Keratinocyte (primary cell): Measurements from ENCODE around the gene TMEM237. TPM values are rescaled to one million over a fixed set of nuclear protein-coding genes. Genes with fewer than 3 reads are reported as not detected.

ENCODE experiments used
- DNase-seq: peaks from one replicate; pipeline ENCODE4 v3.0.0-alpha.2; 2011; ENCODE audit warnings: low read depth, missing footprints, low spot score
- FAIRE-seq: peaks from 2 replicates; lab custom pipeline; 2011; peaks lifted over from hg19 to GRCh38; lab: Jason Lieb, UNC
- H2AFZ ChIP-seq: 2 replicates; pipeline ENCODE4 v1.6.0; 2012; ENCODE audit warnings: low read length, control low read depth, inconsistent platforms; ENCODE audit not compliant: control insufficient read depth
- H3K27ac ChIP-seq: 2 replicates; pipeline ENCODE4 v1.5.1; 2011; ENCODE audit warnings: low read length; ENCODE audit not compliant: control insufficient read depth, insufficient read depth
- H3K27me3 ChIP-seq: 3 replicates; pipeline ENCODE4 v1.6.0; 2011; ENCODE audit warnings: low read length; ENCODE audit not compliant: control insufficient read depth, insufficient read depth; ENCODE audit errors: extremely low read depth
- H3K36me3 ChIP-seq, 2 experiments: 2 replicates in 1 of 2; 3 replicates in 1 of 2; pipeline ENCODE4 v1.5.1; 2011; ENCODE audit warnings: low read length in 2 of 2, mild to moderate bottlenecking in 1 of 2; ENCODE audit not compliant: control insufficient read depth in 2 of 2, insufficient read depth in 2 of 2; ENCODE audit errors: extremely low read depth in 1 of 2
- H3K4me1 ChIP-seq: 3 replicates; pipeline ENCODE4 v1.5.1; 2011; ENCODE audit warnings: low read length; ENCODE audit not compliant: control insufficient read depth, insufficient read depth; ENCODE audit errors: extremely low read depth
- H3K4me2 ChIP-seq: 3 replicates; pipeline ENCODE4 v1.6.0; 2011; ENCODE audit warnings: low read depth, low read length; ENCODE audit not compliant: control insufficient read depth, insufficient read depth; ENCODE audit errors: extremely low read depth
- H3K4me3 ChIP-seq, 3 experiments: fragments of 200-600 bp in 1 of 3; sonication (generic) in 1 of 3; 2 replicates in 2 of 3; 3 replicates in 1 of 3; pipeline ENCODE4 v1.5.1; 2011 to 2016; ENCODE audit warnings: low read length in 3 of 3, mild to moderate bottlenecking in 3 of 3, control low read depth in 2 of 3, inconsistent platforms in 1 of 3, low read depth in 1 of 3, mixed read lengths in 1 of 3, mixed run types in 1 of 3, moderate library complexity in 1 of 3; ENCODE audit not compliant: control insufficient read depth in 2 of 3, insufficient read depth in 2 of 3; ENCODE audit errors: extremely low read depth in 1 of 3
- H3K79me2 ChIP-seq: 2 replicates; pipeline ENCODE4 v1.6.0; 2012; ENCODE audit warnings: low read length; ENCODE audit not compliant: control insufficient read depth, insufficient read depth
- H3K9ac ChIP-seq: 3 replicates; pipeline ENCODE4 v1.6.0; 2011; ENCODE audit warnings: low read length; ENCODE audit not compliant: control insufficient read depth, insufficient read depth; ENCODE audit errors: extremely low read depth
- H3K9me1 ChIP-seq: 3 replicates; pipeline ENCODE4 v1.6.0; 2011; ENCODE audit warnings: low read length; ENCODE audit not compliant: control insufficient read depth, insufficient read depth; ENCODE audit errors: extremely low read depth
- H3K9me3 ChIP-seq: 2 replicates; pipeline ENCODE4 v1.5.1; 2012; ENCODE audit warnings: low read depth, low read length; ENCODE audit not compliant: control insufficient read depth
- H4K20me1 ChIP-seq: 3 replicates; pipeline ENCODE4 v1.6.0; 2011; ENCODE audit warnings: low read length; ENCODE audit not compliant: control insufficient read depth, insufficient read depth; ENCODE audit errors: extremely low read depth
- EZH2 ChIP-seq: IDR thresholded peaks from one replicate; pipeline ENCODE4 v1.6.1; 2012; ENCODE audit warnings: inconsistent platforms, mild to moderate bottlenecking, low read length, moderate library complexity
- dilution Hi-C: fragments of 300-500 bp; cut with MboI; formaldehyde crosslinking; loops from one replicate; pipeline ENCODE4 v1.7.0; 2020; ENCODE audit warnings: low sequenced_read_pairs; ENCODE audit not compliant: extremely low pct_ligation_motif_present
- polyA plus RNA-seq, 5 experiments: library from polyadenylated mRNA; depleted of rRNA in 3 of 5; stranded (reverse) in 3 of 5; stranded (forward) in 1 of 5; unstranded in 1 of 5; fragments of >200 nt; gene quantifications; 1 replicate in 1 of 5; 2 replicates in 3 of 5; 3 replicates in 1 of 5; pipeline versions ENCODE4 v1.2.1 to v1.2.3, GENCODE V29; 2011 to 2012; ENCODE audit warnings: missing spikeins in 2 of 5, low read depth in 1 of 5, low replicate concordance in 1 of 5
- TF ChIP-seq, protein P1 (sequence below), 3 experiments: IDR thresholded peaks in 1 of 3; conservative IDR thresholded peaks in 1 of 3; optimal IDR thresholded peaks in 1 of 3; 2 replicates in 2 of 3; 3 replicates in 1 of 3; pipeline versions ENCODE3 to v1.5.1; 2011; ENCODE audit warnings: low read length in 3 of 3, mild to moderate bottlenecking in 3 of 3, moderate library complexity in 2 of 3, control low read depth in 1 of 3, inconsistent platforms in 1 of 3; ENCODE audit not compliant: insufficient read depth in 2 of 3; ENCODE audit errors: extremely low read depth in 1 of 3

Gene TMEM237
- polyA plus RNA-seq, 1 donor (not counting 4 experiments of a cell fraction or from before 2014, with no cell fraction given): 49.6 TPM

GRCh38 chr2:201653221-201653620 is 9.9 kb upstream of the TMEM237 start:
- Histone ChIP-seq H3K27me3 (no peaks in the 10 kb centered on the region), H2AFZ (peak overlapping the region; percentile 20), H3K9me1 (no peaks in the 10 kb centered on the region), H3K79me2 (no peaks in the 10 kb centered on the region), H3K4me1 (peaks cover 9% of the 10 kb centered on the region), H3K9me3 (no peaks in the 10 kb centered on the region), H3K4me3 (no peak overlapping the region), H3K9ac (no peak overlapping the region), H3K27ac (no peak overlapping the region), H4K20me1 (no peaks in the 10 kb centered on the region), H3K36me3 (no peaks in the 10 kb centered on the region), H3K4me2 (no peak overlapping the region)
- no peak for TF ChIP-seq EZH2
- TF ChIP-seq, protein P1, sequence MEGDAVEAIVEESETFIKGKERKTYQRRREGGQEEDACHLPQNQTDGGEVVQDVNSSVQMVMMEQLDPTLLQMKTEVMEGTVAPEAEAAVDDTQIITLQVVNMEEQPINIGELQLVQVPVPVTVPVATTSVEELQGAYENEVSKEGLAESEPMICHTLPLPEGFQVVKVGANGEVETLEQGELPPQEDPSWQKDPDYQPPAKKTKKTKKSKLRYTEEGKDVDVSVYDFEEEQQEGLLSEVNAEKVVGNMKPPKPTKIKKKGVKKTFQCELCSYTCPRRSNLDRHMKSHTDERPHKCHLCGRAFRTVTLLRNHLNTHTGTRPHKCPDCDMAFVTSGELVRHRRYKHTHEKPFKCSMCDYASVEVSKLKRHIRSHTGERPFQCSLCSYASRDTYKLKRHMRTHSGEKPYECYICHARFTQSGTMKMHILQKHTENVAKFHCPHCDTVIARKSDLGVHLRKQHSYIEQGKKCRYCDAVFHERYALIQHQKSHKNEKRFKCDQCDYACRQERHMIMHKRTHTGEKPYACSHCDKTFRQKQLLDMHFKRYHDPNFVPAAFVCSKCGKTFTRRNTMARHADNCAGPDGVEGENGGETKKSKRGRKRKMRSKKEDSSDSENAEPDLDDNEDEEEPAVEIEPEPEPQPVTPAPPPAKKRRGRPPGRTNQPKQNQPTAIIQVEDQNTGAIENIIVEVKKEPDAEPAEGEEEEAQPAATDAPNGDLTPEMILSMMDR (optimal IDR thresholded peaks at IDR 0.05 in 1 of 3, IDR thresholded peaks at IDR 0.05 in 1 of 3, conservative IDR thresholded peaks at IDR 0.05 in 1 of 3; ENCODE audit: extremely low read depth in 1 of 3, insufficient read depth in 2 of 3, low read length in 3 of 3): no peak
- FAIRE-seq: no peak
- dilution Hi-C loops: no loop called here
- DNase-seq: no peak

DNA sequence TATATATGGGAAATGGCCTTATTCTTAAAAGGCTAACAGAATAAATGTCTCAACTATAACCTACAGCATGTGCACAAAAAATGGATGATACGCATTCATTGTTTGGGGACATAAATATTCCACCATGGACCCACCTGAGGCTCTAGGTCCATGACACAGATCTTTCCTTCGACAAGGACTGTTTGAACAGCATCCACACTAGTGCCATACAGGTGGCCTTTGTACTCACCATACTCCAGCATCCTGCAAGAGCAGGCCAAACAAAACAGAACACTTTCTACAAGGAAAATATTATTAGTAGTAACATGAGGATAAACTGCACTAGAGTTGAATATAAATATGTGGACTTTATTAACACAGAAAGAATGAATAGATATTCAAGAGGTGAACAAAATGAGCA is 6.1 kb upstream of the TMEM237 start:
- Histone ChIP-seq H3K27ac (no peak overlapping the region), H4K20me1 (no peaks in the 10 kb centered on the region), H3K79me2 (no peaks in the 10 kb centered on the region), H3K4me2 (no peak overlapping the region), H3K4me1 (peaks cover 10% of the 10 kb centered on the region), H3K4me3 (no peak overlapping the region), H3K9ac (no peak overlapping the region), H2AFZ (no peak overlapping the region), H3K9me1 (no peaks in the 10 kb centered on the region), H3K27me3 (no peaks in the 10 kb centered on the region), H3K9me3 (no peaks in the 10 kb centered on the region), H3K36me3 (no peaks in the 10 kb centered on the region)
- dilution Hi-C loops: no loop called here
- no peak for FAIRE-seq
- no peak for DNase-seq
- TF ChIP-seq, protein P1 (optimal IDR thresholded peaks at IDR 0.05 in 1 of 3, IDR thresholded peaks at IDR 0.05 in 1 of 3, conservative IDR thresholded peaks at IDR 0.05 in 1 of 3; ENCODE audit: extremely low read depth in 1 of 3, insufficient read depth in 2 of 3, low read length in 3 of 3): no peak
- TF ChIP-seq EZH2: no peak
